ENCODE results near the gene ZNF648.
"Not testable (repeated sequence)": the region's sequence is repeated elsewhere in the genome, so short reads cannot be mapped to it uniquely, and the experiment has no call there.

The ZNF648 gene, protein sequence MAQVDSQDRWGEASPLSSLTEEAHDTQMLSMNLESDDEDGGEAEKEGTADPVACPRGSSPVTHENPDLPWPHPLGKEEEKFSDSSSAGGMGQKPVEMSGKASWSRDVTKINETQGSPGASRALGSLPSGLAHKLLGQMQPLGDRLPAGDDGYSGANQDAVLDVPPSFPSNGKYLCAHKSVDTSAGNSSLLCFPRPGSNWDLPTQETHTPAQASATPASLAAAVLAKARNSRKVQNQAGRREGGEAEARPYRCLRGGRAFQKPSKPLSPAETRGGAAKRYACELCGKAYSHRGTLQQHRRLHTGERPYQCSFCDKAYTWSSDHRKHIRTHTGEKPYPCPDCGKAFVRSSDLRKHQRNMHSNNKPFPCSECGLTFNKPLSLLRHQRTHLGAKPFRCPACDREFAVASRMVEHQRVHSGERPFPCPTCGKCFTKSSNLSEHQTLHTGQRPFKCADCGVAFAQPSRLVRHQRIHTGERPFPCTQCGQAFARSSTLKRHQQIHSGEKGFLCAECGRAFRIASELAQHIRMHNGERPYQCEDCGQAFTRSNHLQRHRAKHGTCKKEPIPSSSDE

DNA sequence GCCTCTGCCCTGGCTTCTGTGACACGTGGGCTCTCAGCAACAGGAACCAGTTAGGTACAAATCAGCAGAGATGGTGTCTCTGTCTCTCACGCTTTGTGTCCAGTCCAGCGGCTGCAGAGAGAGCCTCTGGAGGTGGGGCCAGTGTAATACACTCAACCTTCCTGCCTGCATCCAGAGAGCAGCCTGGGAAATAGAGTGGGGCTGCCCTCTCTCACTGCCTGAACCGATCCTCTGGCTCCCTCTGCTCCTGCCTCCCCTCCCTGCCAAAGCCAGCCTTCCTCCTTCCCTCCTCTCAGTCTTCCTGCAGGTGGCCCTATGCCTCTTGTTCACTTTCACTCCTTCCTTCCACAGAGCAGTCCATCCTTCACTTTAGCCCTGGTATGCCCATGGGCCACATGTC lies at the start of gene ZNF648:
Gene ZNF648, minus strand, starts transcription at position 119 of the 400 bp plus-strand sequence. CDS start 3,702 bp downstream, outside the sequence.
- DNase-seq, result no peak

- DNase-seq, result no peak
Measured at GRCh38 chr1:182110635-182111034, 49.1 kb upstream of the ZNF648 start.

- no peak for DNase-seq
Measured at GRCh38 chr1:182109771-182110170, 48.3 kb upstream of the ZNF648 start.

- DNase-seq, result no peak
Measured at GRCh38 chr1:182107209-182107608, 45.7 kb upstream of the ZNF648 start.

GRCh38 chr1:182102043-182102416 lies 40.5 kb upstream of the ZNF648 start:
- no peak for DNase-seq

GRCh38 chr1:182101415-182102042 lies 40.0 kb upstream of the ZNF648 start:
- DNase-seq, result no peak

DNA sequence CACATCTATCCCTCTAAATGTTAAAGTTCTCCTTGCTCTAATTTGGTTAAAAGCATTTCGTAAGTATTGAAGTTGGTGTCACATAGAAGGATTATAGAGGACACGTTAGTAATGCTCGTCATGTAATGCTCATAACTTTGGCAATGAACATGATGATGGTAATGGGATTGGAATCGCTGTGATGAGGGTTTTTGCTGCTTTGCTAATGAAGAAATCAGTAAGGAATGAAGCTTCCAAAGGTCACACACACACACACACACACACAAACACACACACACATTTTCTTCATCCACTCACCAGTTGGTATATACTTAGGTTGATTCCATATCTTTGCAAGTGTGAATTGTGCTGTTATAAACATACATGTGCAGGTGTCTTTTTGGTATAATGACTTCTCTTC lies 36.8 kb upstream of the ZNF648 start:
- DNase-seq, result no peak

DNA sequence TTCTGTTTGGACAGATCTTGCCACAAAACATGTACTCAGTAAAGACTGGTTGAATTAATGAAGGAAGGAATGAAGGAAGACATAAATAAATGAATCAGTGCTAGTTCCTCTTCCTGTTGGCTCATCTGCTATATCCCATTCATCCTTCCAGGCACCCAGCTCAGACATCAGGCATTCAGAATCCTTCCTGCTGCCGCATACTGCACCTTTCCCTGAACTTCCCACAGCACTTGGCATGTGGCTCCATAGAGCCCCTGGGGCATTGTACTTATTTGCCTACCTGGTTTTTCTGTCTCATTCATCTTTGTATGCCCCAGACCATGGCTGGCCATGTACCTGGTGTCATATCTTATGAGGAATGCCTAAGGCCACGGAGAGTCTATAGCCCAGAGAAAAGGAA lies 34.4 kb upstream of the ZNF648 start:
- no peak for DNase-seq

- not testable (repeated sequence) for DNase-seq
Measured at GRCh38 chr1:182094514-182095005, 33.0 kb upstream of the ZNF648 start.

DNA sequence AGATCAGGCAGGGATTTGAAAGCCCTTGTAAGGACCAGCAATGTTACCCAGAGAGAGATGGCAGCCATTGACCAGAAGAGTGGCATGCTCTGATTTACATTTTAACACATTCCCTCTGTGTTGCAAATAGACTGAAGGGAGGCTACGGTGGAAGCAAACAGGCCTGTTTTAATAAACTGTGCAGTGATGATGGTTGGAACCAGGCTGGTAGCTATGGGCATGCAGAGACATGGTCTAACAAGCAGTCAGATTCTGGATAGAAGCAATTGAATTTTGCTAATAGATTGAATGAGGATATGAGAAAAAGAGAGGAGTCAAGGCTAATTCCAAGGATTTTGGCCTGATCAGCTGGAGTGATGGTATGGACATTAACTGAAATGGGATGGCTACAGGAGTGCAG lies 32.3 kb upstream of the ZNF648 start:
- DNase-seq, result no peak

DNA sequence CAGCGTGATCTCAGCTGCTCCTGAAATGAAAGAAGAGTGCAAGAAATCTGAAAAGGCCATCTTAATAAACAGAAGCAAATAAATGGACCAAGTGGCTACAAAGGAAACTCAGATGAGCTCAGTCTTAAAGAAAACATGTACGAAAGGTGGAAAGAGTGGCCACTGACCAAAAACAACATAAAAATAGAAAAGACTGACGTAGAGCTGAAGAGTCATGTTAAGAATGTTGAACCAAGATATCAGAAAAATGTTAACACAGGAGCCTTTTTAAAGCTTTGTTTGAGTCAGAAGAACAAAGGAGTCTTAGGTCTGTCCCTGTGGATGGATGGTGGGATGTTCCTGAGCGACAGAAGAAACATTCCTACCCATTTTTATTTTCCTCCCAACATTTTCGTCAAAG lies 30.8 kb upstream of the ZNF648 start:
- no peak for DNase-seq

DNA sequence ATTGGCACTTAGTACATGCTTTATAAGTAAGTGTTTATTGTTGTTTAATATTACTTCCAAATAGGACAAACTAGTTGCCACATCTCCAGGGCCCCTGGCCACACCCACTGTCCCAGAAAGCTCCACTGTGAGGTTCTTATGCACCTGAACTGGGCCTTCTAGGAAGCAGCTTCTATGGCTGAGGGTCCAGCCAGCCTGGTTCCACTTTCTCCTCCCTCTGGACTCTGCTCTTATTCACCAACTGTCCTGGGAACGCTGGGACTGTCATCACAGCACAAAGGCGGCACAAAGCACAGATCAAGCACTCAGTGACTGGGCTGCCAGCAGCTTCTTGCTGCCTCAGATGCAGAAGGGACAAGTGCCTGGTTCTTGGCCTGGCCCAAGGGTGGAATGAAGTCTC lies 29.6 kb upstream of the ZNF648 start:
- DNase-seq, result no peak

DNA sequence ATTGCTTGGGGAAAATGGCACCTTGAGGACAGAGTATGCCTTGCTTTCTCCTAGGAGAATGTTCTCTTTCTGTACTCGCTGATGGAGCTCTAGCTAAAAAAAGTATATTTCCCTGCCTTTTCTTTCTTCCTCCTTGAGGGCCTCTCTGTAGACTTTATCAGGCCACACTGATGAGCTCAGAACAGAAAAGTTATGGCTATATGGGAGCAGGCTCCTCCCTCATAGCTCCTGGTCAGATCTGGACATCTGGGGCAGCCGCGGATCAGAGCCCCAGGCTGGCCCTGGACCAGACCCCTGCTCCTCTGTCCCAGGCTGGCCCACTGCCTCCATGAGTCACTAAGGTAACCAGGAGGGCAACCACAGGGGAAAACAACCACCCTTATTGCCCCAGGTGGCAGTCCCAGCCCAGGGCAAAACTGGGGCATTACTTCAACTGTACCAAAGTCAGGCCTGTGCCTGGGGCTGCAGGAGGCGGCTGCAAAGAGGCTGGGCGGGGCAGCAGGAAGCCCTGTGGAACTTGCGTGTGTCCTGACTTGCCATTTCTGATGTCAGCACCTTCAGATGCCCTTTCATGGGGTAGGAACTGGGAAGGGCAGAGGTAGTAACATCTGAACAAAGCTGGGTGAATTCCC lies 26.3 kb upstream of the ZNF648 start:
- no peak for DNase-seq

- no peak for DNase-seq
Measured at GRCh38 chr1:182087304-182087703, 25.8 kb upstream of the ZNF648 start.

- DNase-seq, result no peak
Measured at GRCh38 chr1:182086620-182087019, 25.1 kb upstream of the ZNF648 start.

DNA sequence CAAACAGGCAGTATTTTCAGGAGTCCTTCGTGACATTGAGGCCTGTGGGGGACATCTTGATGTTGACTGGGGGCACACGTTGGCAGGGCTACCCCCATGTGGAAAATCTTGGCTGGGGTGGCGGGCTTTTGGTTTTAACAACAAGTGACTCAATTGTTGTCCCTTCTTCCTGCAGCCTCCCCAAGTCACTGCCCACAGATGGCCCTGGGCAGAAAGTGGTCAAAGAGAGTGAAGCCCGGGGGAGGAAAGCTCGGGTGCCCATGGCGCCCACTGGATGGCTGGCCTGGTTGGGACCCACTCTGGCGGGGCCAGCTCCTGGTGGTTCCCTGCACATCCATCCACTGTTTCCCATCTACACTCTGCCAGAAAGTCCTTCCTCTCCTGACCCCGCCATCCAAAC lies 24.6 kb upstream of the ZNF648 start:
- DNase-seq, result no peak

DNA sequence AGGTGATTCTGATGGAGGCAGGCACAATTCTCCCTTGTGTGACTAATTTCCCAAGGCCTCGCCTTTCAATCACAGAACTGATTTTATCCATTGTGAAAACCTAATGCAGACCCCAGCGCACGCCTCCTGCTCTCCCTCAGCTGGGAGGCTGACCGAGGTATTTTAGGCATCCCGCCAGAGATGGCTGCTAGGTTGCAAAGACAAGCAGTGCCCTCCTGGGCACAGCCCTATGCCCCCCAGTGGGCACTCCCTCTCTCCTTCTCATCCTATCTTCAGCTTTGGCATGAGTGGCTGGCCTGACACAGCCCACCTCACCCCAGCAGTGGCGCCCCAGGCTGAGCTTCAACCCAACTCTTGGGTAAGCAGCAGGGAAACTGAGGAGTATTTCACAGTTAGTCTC lies 24.2 kb upstream of the ZNF648 start:
- no peak for DNase-seq

DNA sequence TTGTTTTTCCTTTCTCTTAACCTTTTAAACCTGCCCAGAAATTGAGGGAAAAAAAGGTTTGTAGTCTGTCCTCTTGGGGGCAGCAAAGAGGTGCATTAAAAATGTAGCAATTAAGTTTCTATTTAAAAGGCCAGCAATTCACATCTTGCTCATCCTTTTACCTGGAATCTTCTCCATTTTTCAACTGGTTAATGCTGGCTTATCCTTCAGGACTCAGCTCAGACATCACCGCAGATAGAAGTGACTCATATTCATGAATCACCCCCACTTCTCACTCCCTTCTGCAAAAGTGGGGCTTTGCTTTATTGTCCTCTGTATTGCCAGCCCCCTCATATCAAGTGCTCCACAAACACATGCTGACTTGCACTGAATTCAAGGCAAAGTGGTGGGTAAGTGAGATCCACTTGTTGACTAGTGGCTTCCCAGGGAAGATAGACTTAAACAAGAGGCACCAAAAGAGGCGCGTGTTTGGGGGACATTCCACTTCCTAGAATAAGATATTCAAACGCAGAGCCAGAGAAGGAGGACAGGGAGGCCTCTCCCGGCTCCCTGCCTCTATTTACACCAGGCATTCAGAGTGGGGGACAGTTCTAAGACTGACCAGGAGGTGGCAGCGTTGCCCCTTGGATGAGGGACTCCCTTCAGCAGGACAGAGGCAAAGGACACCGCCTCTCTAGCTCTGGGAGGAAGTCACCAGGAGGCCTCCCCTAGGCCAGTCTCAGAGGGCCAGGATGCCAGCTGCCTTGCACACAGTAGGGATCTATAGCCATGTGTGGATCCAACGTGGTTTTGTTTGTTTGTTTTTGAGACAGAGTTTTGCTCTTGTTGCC lies 23.2 kb upstream of the ZNF648 start:
- peak; percentile 85 for DNase-seq

DNA sequence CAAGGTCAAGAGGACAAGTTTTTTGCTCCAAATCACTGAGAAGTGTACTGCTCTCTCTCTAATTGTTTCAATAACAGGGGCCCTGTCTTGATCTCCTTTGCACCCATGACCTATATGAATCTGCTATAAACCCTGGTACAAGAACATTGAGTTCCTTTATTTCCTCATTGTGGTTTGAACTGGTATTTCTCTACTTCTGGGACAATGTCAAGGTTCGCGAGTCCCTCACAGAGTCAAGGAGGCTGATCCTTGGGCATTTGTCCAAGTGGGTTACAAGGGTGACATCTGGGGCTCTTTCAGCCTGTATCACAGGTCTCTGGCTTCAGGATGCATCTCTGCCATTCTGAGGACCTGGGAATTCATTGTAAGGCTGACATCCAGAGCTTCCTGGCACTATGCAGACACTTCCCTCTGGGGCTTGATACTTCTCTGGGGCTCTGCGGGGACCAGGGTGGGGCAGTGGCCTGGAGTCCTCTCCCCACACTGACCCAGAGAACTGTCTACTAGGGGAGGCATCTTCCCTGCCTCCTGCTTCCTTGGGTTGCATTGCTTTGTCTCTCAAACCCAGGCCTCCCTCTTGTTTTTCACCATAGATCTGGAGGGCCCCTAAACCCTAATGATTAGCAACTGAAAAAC lies 22.5 kb upstream of the ZNF648 start:
- DNase-seq, result no peak

GRCh38 chr1:182080955-182081582 lies 19.6 kb upstream of the ZNF648 start:
- DNase-seq, result peak; percentile 39

GRCh38 chr1:182080040-182080439 lies 18.5 kb upstream of the ZNF648 start:
- DNase-seq, result no peak

DNA sequence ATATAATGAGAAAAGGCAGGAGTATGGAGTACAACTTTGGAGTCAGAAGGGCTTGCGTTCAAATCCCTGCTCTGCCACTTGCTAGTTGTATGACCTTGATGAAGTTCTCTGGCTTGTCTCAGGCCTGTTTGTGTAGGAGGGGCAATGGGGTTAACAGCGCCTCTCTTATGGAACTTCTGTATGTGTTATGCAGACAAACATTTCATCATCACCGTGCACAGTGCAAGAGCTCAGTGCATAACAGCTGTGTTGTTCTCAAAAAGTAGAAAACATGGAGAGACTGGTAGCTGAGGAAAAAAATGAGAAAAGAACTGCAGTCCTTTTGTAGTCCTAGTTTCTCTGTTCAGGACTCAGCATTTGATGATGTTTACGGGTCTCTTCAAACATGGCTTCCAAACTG lies 10.4 kb upstream of the ZNF648 start:
- no peak for DNase-seq
